Myocyte (in vitro differentiated cells): ENCODE measurements around the gene PYGB. TPM values are rescaled to one million over a fixed set of nuclear protein-coding genes. Genes with fewer than 3 reads are reported as not detected.

Experiments
- DNase-seq: peaks from one replicate; pipeline ENCODE4 v3.0.0-alpha.2; 2012; ENCODE audit warnings: low read depth
- total RNA-seq: library from RNA; depleted of rRNA; stranded (reverse); fragments of >200 nt; gene quantifications from 2 replicates; pipeline ENCODE4 v1.2.3, GENCODE V29; 2014

Gene PYGB
- total RNA-seq, 1 donor from 2014 or later = 48.9 TPM

GRCh38 chr20:25269057-25269832 is 21.4 kb downstream of the PYGB start:
- DNase-seq = no peak

DNA sequence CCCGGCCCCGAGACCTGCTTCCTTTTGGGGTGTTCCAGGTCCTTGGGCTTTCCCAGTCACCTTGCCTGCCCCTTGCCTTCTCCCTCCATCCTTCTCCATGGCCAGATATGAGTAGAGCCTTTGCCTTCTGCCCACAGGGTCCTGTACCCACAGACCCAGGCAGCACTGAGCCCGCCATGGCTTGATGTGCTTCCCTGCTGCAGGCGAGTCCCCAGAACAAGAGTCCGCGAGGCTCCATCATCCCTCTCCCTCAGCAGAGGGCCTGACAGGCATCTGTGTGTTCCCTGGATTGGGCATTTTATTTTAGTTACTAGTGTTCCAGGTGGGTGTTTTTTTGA is 21.9 kb downstream of the PYGB start:
- DNase-seq = no peak

DNA sequence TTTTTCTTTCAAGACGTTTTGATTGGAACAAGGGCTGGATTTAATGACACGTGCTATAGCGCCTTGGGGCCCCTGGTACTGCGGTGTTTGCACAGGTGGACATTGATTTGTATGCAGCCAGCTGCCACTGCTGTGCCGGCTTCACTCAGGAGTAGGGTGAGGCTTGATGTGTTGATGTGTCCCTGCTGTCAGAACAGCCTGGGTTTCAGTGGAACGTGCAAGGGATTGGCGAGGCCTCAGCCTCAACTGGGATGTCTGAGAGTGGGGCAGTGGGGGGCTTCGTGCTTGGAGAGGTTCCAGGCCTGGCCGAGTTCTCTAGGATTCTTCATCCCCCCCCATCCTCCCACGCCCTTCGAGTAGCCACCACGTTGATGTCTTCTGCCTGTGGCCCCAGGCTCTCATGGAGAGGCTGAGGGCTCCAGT is 23.0 kb downstream of the PYGB start:
- no peak for DNase-seq

GRCh38 chr20:25271486-25272222 is 23.8 kb downstream of the PYGB start:
- no peak for DNase-seq

DNA sequence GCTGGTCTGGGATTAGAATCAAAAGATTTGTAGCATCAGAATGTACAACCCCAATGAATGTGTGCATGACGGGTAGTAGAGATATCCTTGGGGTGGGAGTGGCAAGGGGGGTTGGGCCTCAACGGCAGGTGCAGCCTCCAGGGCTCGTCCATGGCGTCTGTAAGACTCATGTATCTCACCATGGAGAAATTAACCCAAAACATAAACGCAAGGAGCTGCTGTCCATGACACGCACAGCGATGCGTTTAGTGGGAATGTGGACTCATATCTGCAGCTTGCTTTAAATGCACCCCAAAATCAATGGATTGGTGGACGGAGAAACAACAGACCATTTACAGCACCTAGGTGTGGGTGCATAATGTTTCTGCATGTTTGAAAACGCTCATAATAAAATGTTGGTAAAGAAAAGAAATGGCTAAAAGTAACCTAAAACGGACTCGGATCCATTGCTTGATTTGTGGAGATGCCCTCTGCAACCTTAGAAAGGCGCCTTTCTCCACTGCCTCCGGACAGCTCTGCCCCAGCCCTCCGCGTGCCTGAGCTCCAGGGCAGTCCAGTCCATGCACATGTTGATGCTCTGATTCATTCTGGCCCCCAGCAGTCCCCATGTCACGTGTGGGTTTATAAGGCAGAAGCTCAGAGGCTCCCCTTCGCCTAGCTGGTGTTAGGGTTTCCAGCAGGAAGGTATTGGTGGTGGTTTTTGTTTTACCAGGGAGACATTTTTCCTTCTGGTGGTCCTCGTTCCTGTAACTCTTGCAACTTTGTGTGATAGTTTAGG is 24.5 kb downstream of the PYGB start:
- no peak for DNase-seq

DNA sequence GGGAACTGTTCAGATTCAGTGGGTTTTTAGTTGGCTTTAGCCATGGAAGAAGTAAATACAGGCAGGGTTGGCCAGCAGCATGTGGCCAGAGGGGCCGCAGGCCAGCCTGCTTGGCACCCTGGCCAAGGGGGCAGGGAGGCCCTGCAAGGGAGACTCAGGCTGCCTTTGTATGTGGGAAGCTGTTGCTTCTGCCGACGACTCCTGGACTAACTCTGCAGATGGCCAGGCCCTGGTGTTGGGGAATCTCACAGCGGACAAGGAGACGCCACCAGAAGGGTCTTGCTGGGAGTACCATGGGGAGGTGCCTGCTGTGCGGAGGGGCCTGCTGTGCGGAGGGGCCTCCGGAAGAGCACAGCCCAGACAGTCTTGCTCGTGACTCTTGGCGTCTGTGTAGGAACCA is 25.2 kb downstream of the PYGB start:
- no peak for DNase-seq

DNA sequence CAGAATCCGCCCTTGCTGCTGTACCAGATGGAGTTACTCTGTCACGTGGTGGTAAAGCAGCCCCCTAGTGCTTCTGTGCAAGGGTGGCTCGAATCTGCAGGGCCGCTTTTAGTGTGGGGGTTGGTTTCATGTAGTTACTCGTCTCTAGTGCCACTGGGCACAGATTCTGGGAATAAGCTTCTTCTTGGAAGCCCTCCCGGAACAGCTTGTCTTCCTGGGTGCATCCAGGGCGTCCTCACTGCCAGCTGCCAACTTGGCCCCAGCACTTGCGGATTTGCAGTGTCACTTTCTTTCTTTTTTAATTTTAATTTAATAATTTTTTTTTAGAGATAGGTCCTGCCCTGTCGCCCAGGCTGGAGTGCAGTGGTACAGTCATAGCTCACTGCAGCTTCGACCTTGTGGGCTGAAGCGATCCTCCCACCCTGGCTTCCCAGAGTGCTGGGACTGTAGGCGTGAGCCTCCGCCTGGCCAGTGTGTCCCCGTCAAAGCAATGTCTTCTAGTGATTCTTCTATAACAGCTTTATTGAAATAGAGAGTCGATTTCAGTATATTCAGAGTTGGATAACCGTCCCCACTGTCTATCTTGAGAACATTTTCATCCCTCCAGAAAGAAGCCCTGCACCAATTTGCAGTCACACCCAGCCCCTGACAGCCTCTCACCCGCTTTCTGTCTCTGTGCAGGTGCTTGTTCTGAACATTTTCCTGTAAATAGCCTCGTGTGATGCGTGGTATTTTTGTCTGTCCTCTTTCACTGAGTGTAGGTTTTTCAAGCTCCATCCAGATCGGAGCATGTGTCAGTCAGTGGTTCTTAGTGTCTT is 25.9 kb downstream of the PYGB start:
- no peak for DNase-seq

- no peak for DNase-seq
Measured at GRCh38 chr20:25274481-25274880, 26.6 kb downstream of the PYGB start.

DNA sequence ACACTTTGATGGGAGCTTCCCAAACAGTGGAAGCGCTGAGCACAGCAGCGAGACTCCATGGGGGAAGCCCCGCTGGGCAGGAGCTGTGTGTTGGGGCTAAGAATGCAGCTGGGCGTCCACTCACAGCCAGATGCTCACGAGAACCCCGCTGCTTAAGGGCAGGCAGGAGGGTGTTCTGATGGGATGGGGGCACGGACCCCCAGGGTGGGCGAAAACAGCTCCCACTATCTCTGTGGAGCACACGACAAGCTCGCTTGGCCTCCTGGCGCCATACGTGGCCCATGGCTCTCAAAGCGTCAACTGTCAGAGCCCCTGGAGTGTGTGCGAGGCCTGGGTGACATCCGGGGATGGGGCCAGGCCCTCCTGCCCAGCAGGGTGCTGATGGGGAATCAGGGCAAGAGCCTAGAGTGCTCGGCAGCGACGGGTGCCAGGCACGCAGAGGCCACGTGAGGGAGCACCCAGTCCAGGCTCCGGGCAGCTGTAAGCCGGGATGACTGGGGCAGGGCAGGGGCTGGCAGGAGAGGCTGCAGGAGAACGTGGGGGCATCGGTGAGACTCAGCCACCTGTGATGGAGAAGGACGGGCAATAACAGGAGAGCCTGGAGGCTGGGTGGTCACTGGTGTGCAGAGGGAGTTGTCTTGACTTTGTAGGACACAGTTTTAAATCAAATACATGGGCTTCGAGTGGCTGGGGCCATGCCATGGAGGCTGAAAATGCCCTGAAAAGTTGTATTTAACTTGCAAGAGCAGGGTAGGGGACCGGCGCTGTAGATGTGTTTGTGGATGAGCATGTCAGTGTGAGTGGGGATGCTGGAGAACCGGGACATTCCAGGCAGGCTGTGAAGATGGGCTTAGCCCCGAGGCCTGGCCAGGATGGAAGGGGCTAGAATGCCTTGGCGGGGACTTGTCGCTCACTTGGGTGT is 27.3 kb downstream of the PYGB start:
- no peak for DNase-seq

- DNase-seq = no peak
Measured at GRCh38 chr20:25275813-25276532, 28.1 kb downstream of the PYGB start.

DNA sequence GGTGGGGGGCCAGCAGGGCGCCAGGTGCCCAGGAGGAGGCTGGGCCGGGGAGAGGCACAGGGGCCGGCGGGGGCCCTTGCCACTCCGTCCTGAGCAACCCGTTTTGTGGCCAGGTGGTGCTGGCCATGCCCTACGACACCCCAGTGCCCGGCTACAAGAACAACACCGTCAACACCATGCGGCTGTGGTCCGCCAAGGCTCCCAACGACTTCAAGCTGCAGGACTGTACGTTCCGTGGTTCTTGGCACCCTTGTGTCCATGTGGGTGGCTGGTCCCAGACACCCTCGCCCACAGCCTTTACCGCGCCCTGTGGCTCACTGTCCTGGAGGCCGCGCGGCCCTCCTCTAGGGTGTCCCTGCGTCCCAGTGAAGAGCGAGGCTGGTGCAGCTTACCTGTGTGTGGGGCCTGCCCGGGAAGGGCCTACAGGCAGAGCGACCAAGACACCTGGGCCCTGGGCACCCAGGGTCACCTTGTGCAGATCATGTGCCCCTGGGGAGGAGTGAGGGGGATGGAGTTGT is 28.7 kb downstream of the PYGB start:
- no peak for DNase-seq

DNA sequence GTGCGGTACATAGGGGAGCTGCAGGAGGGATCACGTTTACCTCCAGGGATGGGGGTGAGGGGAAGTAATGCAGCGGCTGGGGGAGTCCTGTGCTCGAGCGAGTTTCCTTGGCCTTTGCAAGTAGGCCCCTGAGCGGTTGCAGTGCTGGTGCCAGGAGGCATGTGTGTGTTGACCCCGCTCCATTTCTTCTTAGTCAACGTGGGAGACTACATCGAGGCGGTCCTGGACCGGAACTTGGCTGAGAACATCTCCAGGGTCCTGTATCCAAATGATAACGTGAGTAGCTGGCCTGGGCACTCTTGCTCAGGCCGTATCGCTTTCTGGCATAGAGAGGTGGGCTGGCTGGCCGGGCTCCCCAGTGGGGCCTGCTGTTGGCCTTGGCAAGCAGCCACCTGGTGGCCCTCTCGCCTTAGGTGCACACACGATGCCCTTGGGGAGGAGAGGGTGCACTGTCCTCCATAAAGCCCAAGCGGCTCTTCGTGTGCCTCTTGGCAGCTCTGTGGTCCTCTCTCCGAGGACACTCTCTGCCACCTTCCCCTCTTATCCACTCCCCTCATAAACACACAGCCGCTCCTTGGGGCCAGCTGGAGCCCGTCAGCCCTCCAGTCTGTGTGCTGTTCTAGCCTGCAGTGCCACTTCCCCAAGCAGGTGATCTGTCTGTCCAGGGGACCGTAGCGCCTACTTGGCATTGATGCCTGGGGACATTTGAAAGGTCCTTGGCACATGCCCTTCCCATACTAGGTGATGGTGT is 29.3 kb downstream of the PYGB start:
- DNase-seq = no peak

GRCh38 chr20:25277941-25278521 is 30.1 kb downstream of the PYGB start:
- no peak for DNase-seq

GRCh38 chr20:25278636-25279361 is 30.9 kb downstream of the PYGB start:
- no peak for DNase-seq

DNA sequence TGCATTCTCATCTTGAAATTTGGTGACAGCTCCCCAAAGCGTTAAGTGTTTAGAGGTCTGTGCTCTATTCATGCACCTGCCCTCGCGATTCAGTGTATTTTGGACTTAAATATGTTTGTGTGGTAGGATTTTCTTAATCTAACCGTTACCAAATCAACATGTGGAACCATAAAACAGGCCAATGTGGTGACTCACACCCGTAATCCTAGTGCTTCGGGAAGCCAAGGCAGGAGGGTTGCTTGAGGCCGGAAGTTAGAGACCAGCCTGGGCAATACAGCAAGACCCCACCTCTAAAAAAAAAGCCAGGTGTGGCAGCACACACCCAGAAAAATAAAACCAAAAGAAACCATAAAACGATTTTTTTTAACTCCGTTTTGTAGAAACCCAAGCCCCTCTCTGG is 31.5 kb downstream of the PYGB start:
- DNase-seq = no peak

DNA sequence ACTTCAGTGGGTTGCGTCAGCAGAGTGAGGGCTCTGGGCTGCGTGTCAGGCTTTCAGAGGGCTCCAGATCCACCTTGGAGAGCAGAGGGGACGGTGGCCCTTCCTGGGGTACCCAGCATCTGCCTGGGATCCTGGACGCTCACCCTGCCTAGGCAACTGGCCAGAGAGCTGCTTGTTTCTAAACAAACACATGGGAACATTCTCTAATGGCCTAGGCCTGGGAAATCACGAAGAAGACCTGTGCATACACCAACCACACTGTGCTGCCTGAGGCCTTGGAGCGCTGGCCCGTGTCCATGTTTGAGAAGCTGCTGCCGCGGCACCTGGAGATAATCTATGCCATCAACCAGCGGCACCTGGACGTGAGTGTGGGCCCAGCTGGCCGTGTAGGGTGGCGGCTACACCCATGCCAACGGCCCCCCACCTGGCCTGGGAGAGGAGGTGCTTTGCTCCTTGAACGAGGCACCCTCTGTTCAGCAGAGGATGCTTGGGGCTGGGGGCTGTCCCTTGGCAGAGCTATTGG is 32.2 kb downstream of the PYGB start:
- DNase-seq = no peak
